GM19397 (cell line): ENCODE measurements around the gene MAPK6.
A peak's percentile ranks its signal among the peaks of the same experiment; 100 is the strongest.
"Not testable (repeated sequence)": the region's sequence is repeated elsewhere in the genome, so short reads cannot be mapped to it uniquely, and the experiment has no call there.

Experiments used
- ATAC-seq: cut with Tn5 transposase; IDR thresholded peaks from one replicate; pipeline ENCODE4 v1.9.1; 2021; ENCODE audit warnings: mild to moderate bottlenecking, moderate library complexity; ENCODE audit not compliant: unreplicated experiment

Gene MAPK6

GRCh38 chr15:52080031-52080430, 61.0 kb downstream of the MAPK6 start:
- no peak for ATAC-seq

- ATAC-seq = no peak
These were observed 61.8 kb downstream of the MAPK6 start for GRCh38 chr15:52080706-52081392.

GRCh38 chr15:52082197-52083036, 63.4 kb downstream of the MAPK6 start:
- peak; percentile 72 for ATAC-seq

- ATAC-seq = peak; percentile 3
These were observed 64.0 kb downstream of the MAPK6 start for GRCh38 chr15:52083037-52083359.

DNA sequence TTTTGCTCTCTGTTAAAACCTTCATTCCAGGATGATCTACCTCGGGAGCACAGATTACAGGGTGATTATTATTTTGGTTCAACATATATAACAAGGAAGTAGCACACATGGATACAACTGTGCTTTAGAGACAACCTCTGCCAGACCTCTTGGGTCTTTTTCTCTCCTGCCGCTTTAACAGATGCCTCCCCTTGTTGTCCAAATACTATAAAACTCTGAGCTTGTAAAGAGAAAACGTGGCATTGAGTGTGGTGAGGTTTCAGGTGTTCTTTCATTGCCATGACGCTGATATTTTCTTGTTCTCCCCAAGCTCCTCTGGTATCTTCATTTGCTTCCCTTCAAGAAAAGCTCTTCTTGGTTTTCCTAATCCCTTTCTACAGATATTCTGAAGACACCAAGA, 64.6 kb downstream of the MAPK6 start:
- ATAC-seq = no peak

GRCh38 chr15:52085299-52085698, 66.3 kb downstream of the MAPK6 start:
- no peak for ATAC-seq

DNA sequence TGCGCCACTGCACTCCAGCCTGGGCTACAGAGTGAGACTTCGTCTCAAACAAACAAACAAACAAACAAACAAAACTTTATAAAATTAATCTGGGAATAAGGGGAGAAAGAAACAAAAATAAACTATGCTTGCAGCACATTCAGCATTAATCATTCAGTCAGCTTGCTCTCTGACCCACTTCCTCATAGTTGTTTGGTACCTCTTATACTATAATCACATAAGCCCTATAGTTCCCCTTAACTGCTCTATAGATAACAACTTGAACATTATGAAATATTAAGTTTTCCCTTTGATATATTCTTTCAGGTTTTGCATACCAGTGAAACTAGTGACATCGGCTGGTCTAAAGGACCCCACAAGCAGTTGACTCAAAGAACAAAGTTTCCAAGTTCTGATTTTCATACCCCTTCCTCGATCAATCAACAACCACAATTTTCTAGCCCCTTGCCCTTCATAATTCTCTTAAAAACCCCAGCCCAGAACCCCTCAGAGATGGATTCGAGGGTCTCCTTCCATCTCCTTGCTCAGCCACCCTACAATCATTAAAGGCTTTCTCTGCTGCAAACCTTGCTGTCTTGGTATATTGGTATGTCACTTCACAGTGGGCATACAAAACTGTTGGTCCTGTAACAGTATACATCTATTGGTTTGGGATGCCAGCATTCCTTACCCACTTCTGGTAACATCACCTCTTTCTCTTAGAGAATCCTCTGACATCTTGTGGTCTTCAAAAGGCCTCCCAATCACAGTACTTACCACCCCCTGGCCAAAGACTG, 67.2 kb downstream of the MAPK6 start:
- no peak for ATAC-seq

GRCh38 chr15:52090193-52090592, 71.2 kb downstream of the MAPK6 start:
- no peak for ATAC-seq

DNA sequence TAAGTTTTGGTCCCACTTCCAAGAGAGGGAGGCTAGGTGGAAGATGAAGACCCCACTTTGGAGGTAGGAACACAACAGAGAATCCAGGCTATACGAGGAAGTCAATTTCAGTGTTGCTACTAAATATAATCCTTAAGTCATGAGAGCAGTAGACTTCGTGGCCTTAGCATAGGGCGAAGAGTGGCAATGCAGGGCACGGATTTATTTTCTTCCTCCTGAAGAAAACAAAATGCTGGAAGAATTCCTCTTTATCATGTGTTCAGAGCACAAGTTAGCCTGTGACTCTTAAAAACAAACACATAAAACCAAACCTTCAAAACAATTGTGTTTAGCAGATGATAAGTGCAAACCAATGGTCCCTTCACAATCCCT, 74.1 kb downstream of the MAPK6 start:
- ATAC-seq = no peak

GRCh38 chr15:52093539-52094510, 74.8 kb downstream of the MAPK6 start:
- no peak for ATAC-seq

- no peak for ATAC-seq
These were observed 76.0 kb downstream of the MAPK6 start for GRCh38 chr15:52094811-52095584.

DNA sequence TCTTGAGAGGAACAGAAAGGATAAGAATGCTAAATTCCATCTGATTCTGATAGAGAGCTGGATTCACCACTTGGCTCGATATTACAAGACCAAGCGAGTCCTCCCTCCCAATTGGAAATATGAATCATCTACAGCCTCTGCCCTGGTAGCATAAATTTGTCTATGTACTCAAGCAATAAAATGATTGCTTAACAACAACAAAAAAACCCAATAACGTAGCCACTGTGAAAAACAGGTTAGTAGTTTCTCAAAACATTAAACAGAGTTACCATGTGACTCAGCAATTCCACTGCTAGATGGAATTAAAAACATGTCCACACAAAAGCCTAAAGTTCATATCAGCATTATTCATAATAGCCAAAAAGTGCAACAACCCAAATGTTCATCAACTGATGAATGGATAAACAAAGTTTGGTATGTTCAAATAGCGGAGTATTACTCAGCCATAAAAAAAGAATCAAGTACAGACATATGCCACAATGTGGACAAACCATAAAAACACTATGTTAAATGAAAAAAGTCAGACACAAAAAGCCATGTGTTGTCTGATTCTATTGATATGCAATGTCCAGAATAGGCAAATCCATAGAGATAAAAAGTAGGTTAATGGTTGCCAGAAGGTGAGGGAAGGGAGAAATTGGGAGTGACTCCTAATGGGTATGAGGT, 76.7 kb downstream of the MAPK6 start:
- ATAC-seq = no peak

GRCh38 chr15:52096536-52096935, 77.5 kb downstream of the MAPK6 start:
- ATAC-seq = not testable (repeated sequence)

- no peak for ATAC-seq
These were observed 78.2 kb downstream of the MAPK6 start for GRCh38 chr15:52097180-52097579.

DNA sequence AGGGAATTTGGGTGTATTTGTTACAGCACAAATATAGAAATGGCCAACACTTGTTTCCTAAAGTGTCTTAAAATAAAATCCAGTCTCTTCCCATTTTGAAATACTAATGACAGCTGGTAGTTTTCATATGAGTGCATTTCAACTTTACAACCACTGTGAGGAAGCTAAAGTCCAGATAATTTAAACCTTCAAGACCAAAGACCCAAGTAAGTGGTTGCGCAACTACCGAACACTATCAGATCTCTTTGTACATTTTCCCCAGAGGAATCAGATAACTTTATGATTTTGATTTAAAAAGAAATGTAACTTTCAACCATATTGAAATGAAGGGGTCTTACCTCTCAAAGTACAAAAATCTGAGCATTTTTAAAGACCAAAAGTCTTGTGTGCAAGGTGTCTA, 79.3 kb downstream of the MAPK6 start:
- ATAC-seq = no peak

DNA sequence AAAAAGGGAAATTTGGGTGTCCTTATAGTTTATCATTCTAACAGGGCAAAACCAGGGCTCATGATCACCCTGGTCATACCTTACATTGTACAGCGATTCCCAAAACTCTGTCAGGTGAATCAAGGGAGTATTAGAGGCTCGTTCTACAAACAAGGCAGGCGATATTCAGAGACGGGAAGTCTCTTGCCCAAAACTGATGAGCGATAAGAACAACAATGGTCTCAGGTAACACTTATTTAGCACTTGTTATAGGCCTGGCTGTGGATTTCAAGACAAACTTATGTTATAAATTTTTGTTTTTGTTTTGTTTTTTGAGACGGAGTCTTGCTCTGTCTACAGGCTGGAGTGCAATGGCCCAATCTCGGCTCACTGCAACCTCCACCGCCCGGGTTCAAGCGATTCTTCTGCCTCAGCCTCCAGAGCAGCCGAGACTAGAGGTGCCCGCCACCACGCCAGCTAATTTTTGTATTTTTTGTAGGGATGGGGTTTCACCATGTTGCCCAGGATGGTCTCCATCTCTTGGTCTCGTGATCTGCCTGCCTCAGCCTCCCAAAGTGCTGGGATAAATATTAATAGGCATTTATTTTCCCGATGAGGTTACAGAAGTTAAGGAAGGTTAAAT, 80.7 kb downstream of the MAPK6 start:
- ATAC-seq = no peak

DNA sequence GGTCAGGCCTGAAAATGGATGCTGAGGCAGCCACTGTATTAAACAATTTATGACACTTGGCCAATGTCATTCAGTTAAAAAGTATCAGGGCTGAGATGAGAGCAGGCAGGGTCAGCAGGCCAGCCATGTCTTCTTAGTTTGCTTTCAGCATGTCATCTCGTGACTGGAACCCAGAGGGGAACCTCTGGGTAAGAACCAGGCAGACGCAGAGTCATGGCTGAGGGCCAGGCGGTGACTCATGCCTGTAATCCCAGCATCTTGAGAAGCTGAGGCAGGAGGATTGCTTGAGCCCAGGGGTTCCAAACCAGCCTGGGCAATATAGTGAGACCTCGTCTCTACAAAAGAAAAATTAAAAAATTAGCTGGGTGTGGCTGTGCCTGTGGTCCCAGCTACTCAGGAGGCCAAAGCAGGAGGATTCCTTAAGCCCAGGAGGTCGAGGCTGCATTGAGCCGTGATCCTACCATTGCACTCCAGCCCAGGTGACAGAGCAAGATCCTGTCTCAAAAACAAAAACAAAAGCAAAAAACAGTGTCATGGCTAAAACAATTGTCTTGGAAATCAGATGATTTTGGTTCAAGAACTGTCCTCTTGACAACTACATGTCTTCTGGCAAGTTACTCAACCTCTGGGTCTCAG, 81.9 kb downstream of the MAPK6 start:
- ATAC-seq = no peak

DNA sequence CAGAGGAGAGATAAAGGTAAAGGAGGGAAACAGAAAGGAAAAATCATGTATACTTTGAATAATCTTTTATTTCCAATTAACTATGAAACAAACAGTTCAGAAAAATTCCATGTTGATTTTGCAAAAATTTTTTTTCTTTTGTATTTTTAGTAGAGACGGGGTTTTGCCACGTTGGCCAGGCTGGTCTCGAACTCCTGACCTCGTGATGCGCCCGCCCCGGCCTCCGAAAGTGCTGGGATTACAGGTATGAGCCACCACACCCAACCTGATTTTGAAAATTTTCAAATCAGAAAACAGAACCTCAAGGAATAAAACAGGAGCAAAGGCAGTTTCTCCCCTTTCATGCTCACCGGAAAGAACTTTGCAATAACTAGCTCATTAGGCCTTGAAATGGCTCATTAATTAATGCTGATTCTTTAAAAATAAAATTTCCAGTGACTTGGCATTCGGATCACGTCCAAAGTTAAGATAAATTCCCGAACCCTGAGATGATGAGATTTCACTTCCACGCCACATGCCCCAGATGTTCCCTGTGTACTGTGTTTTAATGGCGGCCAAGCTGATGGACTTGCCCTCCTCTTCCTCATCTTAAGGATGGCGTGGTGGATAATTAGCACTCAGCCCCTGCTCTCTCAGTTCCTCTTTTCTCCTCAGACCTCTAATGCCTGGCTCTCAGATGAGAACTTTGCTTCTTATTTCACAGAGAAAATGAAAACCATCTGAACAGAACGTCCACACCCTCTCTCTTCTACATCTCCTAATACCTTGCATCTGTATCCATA, 82.7 kb downstream of the MAPK6 start:
- ATAC-seq = no peak
